Sigmoid colon (tissue), 4 donors: ENCODE results near the gene CYP3A5.

Experiments
- CTCF ChIP-seq, 4 experiments: fragments of 450-650 bp in 3 of 4; fragments of 200-600 bp in 1 of 4; IDR thresholded peaks; one replicate each; pipeline ENCODE4 v1.5.1; 2016 to 2019; ENCODE audit warnings: antibody characterized with exemption in 4 of 4, mild to moderate bottlenecking in 3 of 4, moderate library complexity in 2 of 4
- EP300 ChIP-seq, 4 donors: sonication (generic); formaldehyde crosslinking; IDR thresholded peaks; one replicate each; pipeline ENCODE4 v1.6.1; 2017; ENCODE audit warnings: antibody characterized with exemption in 4 of 4
- POLR2A ChIP-seq, 2 donors: fragments of 450-650 bp; IDR thresholded peaks; one replicate each; pipeline ENCODE4 v1.6.1; 2016; ENCODE audit warnings: antibody characterized with exemption in 2 of 2, mild to moderate bottlenecking in 2 of 2, moderate library complexity in 2 of 2
- POLR2AphosphoS5 ChIP-seq, 4 donors: sonication (generic); formaldehyde crosslinking; IDR thresholded peaks; one replicate each; pipeline ENCODE4 v1.6.1; 2017; ENCODE audit warnings: antibody characterized with exemption in 4 of 4

GRCh38 chr7:99677648-99678045 is 2.1 kb downstream of the CYP3A5 start:
- TF ChIP-seq CTCF (IDR thresholded peaks at IDR 0.05): no peak
- TF ChIP-seq POLR2AphosphoS5 (IDR thresholded peaks at IDR 0.05): no peak
- no peak for TF ChIP-seq EP300 (IDR thresholded peaks at IDR 0.05)
- no peak for TF ChIP-seq POLR2A (IDR thresholded peaks at IDR 0.05)
